ENCODE results near the gene ISM2. TPM values are rescaled to one million over a fixed set of nuclear protein-coding genes. Genes with fewer than 3 reads are reported as not detected.

Gene ISM2
- total RNA-seq, 1 experiment from 2014 or later, result 13.3 TPM

GRCh38 chr14:77438596-77438995 lies 60.0 kb downstream of the ISM2 start:
- ChIA-PET CTCF (no interaction called here), POLR2A (no interaction called here)
- no peak for TF ChIP-seq CTCF (IDR thresholded peaks at IDR 0.05; ENCODE audit: insufficient read depth in 1 of 2, low read depth in 1 of 2, low read length in 1 of 2, severe bottlenecking in 1 of 2, unreplicated experiment in 1 of 2)
- no peak overlapping the region for H3K27ac Mint-ChIP-seq (ENCODE audit: unreplicated experiment)
- no peak overlapping the region for H3K4me3 Mint-ChIP-seq (ENCODE audit: unreplicated experiment)
- no peaks in the 10 kb centered on the region for H3K27me3 Mint-ChIP-seq (ENCODE audit: insufficient read depth, unreplicated experiment)
- no TSS peak for BruUV-seq (replicated peaks)
- no peaks in the 10 kb centered on the region for H3K9me3 ChIP-seq
- no peaks in the 10 kb centered on the region for H3K9me3 Mint-ChIP-seq (ENCODE audit: unreplicated experiment)
- DNase-seq, result no peak
- no peaks in the 10 kb centered on the region for H3K4me1 ChIP-seq
- H3K4me3 ChIP-seq (ENCODE audit: low read depth, low read length), result no peak overlapping the region
- H3K36me3 Mint-ChIP-seq (ENCODE audit: insufficient read depth, unreplicated experiment), result peaks cover 16% of the 10 kb centered on the region
- no peaks in the 10 kb centered on the region for H3K4me1 Mint-ChIP-seq (ENCODE audit: low read depth, unreplicated experiment)
- no peaks in the 10 kb centered on the region for H3K27me3 ChIP-seq (replicated peaks; ENCODE audit: control insufficient read depth, insufficient read depth, low read length)
- intact Hi-C loops (cut with micrococcal nuclease; ENCODE audit: unreplicated experiment), result no loop called here
- no peaks in the 10 kb centered on the region; the same call in 1 of the 2 replicates for H3K36me3 ChIP-seq (ENCODE audit: control insufficient read depth, insufficient read depth, low read length)

- no peaks in the 10 kb centered on the region for H3K4me1 Mint-ChIP-seq (ENCODE audit: low read depth, unreplicated experiment)
- H3K27ac Mint-ChIP-seq (ENCODE audit: unreplicated experiment), result no peak overlapping the region
- no peaks in the 10 kb centered on the region for H3K27me3 ChIP-seq (replicated peaks; ENCODE audit: control insufficient read depth, insufficient read depth, low read length)
- no peak overlapping the region for H3K4me3 Mint-ChIP-seq (ENCODE audit: unreplicated experiment)
- no peaks in the 10 kb centered on the region; the same call in 1 of the 2 replicates for H3K36me3 ChIP-seq (ENCODE audit: control insufficient read depth, insufficient read depth, low read length)
- H3K9me3 ChIP-seq, result no peaks in the 10 kb centered on the region
- no peaks in the 10 kb centered on the region for H3K4me1 ChIP-seq
- intact Hi-C loops (cut with micrococcal nuclease; ENCODE audit: unreplicated experiment), result no loop called here
- TF ChIP-seq CTCF (IDR thresholded peaks at IDR 0.05; ENCODE audit: insufficient read depth in 1 of 2, low read depth in 1 of 2, low read length in 1 of 2, severe bottlenecking in 1 of 2, unreplicated experiment in 1 of 2), result no peak
- no TSS peak for BruUV-seq (replicated peaks)
- DNase-seq, result no peak
- ChIA-PET CTCF (no interaction called here), POLR2A (no interaction called here)
- H3K4me3 ChIP-seq (ENCODE audit: low read depth, low read length), result no peak overlapping the region
- H3K9me3 Mint-ChIP-seq (ENCODE audit: unreplicated experiment), result no peaks in the 10 kb centered on the region
- peaks cover 16% of the 10 kb centered on the region for H3K36me3 Mint-ChIP-seq (ENCODE audit: insufficient read depth, unreplicated experiment)
- H3K27me3 Mint-ChIP-seq (ENCODE audit: insufficient read depth, unreplicated experiment), result no peaks in the 10 kb centered on the region
Observed at GRCh38 chr14:77436042-77436441, 62.6 kb downstream of the ISM2 start.

GRCh38 chr14:77426396-77426795 lies 72.2 kb downstream of the ISM2 start:
- CTCF ChIA-PET, result no interaction called here
- POLR2A ChIA-PET, result no interaction called here
- no TSS peak for BruUV-seq (replicated peaks)
- Mint-ChIP-seq H3K4me1 (ENCODE audit: low read depth, unreplicated experiment) (no peaks in the 10 kb centered on the region), H3K27me3 (ENCODE audit: insufficient read depth, unreplicated experiment) (no peaks in the 10 kb centered on the region), H3K9me3 (ENCODE audit: unreplicated experiment) (no peaks in the 10 kb centered on the region), H3K36me3 (ENCODE audit: insufficient read depth, unreplicated experiment) (peaks cover 24% of the 10 kb centered on the region), H3K27ac (ENCODE audit: unreplicated experiment) (no peak overlapping the region), H3K4me3 (ENCODE audit: unreplicated experiment) (no peak overlapping the region)
- H3K4me1 ChIP-seq, result no peaks in the 10 kb centered on the region
- no peaks in the 10 kb centered on the region for H3K27me3 ChIP-seq (replicated peaks; ENCODE audit: control insufficient read depth, insufficient read depth, low read length)
- no peak for TF ChIP-seq CTCF (IDR thresholded peaks at IDR 0.05; ENCODE audit: insufficient read depth in 1 of 2, low read depth in 1 of 2, low read length in 1 of 2, severe bottlenecking in 1 of 2, unreplicated experiment in 1 of 2)
- DNase-seq, result no peak
- H3K9me3 ChIP-seq, result no peaks in the 10 kb centered on the region
- no peak overlapping the region for H3K4me3 ChIP-seq (ENCODE audit: low read depth, low read length)
- intact Hi-C loops (cut with micrococcal nuclease; ENCODE audit: unreplicated experiment), result no loop called here
- H3K36me3 ChIP-seq (ENCODE audit: control insufficient read depth, insufficient read depth, low read length), result no peaks in the 10 kb centered on the region

Data from Caco-2 (cell line).